Gastroesophageal sphincter (tissue), 4 donors: ENCODE data around the gene COPS9. TPM values are rescaled to one million over a fixed set of nuclear protein-coding genes. Genes with fewer than 3 reads are reported as not detected.

Experiments used
- ATAC-seq: fragments of 150-250 bp; one replicate; pipeline ENCODE4 v1.9.1; 2016; ENCODE audit warnings: mild to moderate bottlenecking, moderate library complexity
- H3K27ac ChIP-seq, 4 donors: fragments of 200-600 bp; sonication (generic) in 3 of 4; 1 replicate in 3 of 4; 2 replicates in 1 of 4; pipeline ENCODE4 v1.5.1; 2016 to 2019
- H3K27me3 ChIP-seq: fragments of 200-600 bp; sonication (generic); one replicate; pipeline ENCODE4 v1.5.1; 2019
- H3K36me3 ChIP-seq, 2 donors: fragments of 200-600 bp; sonication (generic); one replicate each; pipeline ENCODE4 v1.5.1; 2019; ENCODE audit warnings: control low read depth in 1 of 2
- H3K4me1 ChIP-seq, 3 donors: fragments of 200-600 bp; sonication (generic); 1 replicate in 2 of 3; 2 replicates in 1 of 3; pipeline ENCODE4 v1.5.1; 2016 to 2019; ENCODE audit warnings: control low read depth in 2 of 3
- H3K4me3 ChIP-seq, 2 donors: fragments of 200-600 bp; sonication (generic); one replicate each; pipeline ENCODE4 v1.5.1; 2019; ENCODE audit warnings: mild to moderate bottlenecking in 1 of 2, moderate library complexity in 1 of 2
- H3K9me3 ChIP-seq, 3 donors: fragments of 200-600 bp; sonication (generic); one replicate each; pipeline ENCODE4 v1.5.1; 2017 to 2019; ENCODE audit warnings: control low read depth in 2 of 3
- EP300 ChIP-seq: sonication (generic); formaldehyde crosslinking; IDR thresholded peaks from one replicate; pipeline ENCODE4 v1.6.1; 2017; ENCODE audit warnings: antibody characterized with exemption, mild to moderate bottlenecking
- POLR2A ChIP-seq, 2 donors: fragments of 450-650 bp; IDR thresholded peaks; one replicate each; pipeline ENCODE4 v1.6.1; 2017; ENCODE audit warnings: antibody characterized with exemption in 2 of 2, mild to moderate bottlenecking in 2 of 2, moderate library complexity in 1 of 2
- POLR2AphosphoS5 ChIP-seq: sonication (generic); formaldehyde crosslinking; IDR thresholded peaks from one replicate; pipeline ENCODE4 v1.6.1; 2017; ENCODE audit warnings: antibody characterized with exemption
- WGBS, 2 donors: methylation state at CpG; one replicate each; pipeline ENCODE4 v1.1.5; 2018; ENCODE audit warnings: low coverage in 1 of 2; 5-methylcytosine and 5-hydroxymethylcytosine counted together
- total RNA-seq, 4 donors: library from RNA; depleted of rRNA; stranded (reverse); fragments of >200 nt; gene quantifications; one replicate each; pipeline ENCODE4 v1.1.0, GENCODE V29; 2016
- TF ChIP-seq, protein P1 (sequence below), 4 experiments: fragments of 200-600 bp in 2 of 4; fragments of 450-650 bp in 2 of 4; sonication (generic) in 1 of 4; IDR thresholded peaks; one replicate each; pipeline ENCODE4 v1.5.1; 2017 to 2019; ENCODE audit warnings: antibody characterized with exemption in 4 of 4, mild to moderate bottlenecking in 2 of 4, moderate library complexity in 2 of 4

The COPS9 gene
- total RNA-seq, 4 donors from 2014 or later, result 151 to 252 (median 169) TPM

DNA sequence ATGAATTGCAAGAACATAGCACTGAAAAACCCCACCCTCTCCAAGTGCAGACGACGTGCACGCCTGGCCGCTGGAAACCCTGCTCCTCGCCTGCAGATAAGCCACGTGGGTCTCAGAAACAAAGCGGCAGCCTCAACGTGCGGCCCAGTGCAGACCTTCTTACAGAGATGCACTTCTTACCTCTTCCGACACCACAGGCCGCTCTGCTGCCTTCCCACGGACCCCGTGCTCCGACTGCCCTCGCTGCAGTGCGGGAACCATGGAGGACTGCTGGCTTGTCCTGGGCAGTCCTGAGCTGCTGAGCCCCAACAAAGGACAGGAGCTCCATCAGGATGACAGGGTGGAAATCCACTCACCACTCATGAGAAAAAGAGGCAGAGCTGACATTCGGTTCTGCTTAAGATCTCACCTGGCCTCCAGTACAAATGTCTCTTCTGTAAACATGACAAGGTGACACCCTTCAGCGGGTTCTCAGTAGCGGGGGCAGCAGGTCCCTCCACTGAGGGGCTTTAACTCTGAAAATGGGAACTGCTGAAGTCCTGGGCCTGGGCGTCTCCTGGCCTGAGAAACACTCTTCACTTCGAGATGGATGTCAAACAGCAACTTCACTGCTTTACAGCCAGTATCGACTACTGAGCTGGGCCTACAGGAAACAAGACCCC lies 6.2 kb downstream of the COPS9 start:
- H3K27ac ChIP-seq, result no peak overlapping the region
- WGBS, 2 donors, result 90 to 97% methylated on average over 11 to 15 of the region's 22 CpGs
- H3K4me3 ChIP-seq, result no peak overlapping the region
- H3K4me1 ChIP-seq, result peaks cover 0 to 9% (median 3%) of the 10 kb centered on the region in 3 donors
- peaks cover 0 to 84% of the 10 kb centered on the region in 2 donors for H3K36me3 ChIP-seq
- TF ChIP-seq, protein P1, sequence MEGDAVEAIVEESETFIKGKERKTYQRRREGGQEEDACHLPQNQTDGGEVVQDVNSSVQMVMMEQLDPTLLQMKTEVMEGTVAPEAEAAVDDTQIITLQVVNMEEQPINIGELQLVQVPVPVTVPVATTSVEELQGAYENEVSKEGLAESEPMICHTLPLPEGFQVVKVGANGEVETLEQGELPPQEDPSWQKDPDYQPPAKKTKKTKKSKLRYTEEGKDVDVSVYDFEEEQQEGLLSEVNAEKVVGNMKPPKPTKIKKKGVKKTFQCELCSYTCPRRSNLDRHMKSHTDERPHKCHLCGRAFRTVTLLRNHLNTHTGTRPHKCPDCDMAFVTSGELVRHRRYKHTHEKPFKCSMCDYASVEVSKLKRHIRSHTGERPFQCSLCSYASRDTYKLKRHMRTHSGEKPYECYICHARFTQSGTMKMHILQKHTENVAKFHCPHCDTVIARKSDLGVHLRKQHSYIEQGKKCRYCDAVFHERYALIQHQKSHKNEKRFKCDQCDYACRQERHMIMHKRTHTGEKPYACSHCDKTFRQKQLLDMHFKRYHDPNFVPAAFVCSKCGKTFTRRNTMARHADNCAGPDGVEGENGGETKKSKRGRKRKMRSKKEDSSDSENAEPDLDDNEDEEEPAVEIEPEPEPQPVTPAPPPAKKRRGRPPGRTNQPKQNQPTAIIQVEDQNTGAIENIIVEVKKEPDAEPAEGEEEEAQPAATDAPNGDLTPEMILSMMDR (IDR thresholded peaks at IDR 0.05), result no peak
- TF ChIP-seq POLR2A (IDR thresholded peaks at IDR 0.05), result no peak
- TF ChIP-seq EP300, result no peak
- TF ChIP-seq POLR2AphosphoS5, result no peak
- no peak for ATAC-seq
- H3K27me3 ChIP-seq, result no peaks in the 10 kb centered on the region
- H3K9me3 ChIP-seq, result no peaks in the 10 kb centered on the region

DNA sequence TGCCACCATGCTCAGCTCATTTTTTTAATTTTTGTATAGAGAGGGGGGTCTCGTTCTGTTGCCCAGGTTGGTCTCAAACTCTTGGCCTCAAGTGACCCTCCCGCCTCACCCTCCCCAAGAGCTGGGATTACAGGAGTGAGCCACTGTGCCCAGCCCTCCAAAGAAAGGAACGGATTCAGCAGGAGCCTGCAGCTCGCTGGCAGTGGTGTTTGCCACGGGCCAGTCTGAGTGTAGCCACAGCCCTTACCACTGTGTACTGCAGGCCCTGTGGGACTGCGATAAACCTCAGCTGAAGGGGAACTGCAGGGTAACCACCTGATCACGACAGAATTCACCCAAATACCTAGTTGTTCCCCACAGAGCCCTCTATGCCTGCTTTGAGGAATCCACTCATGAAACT lies 6.8 kb downstream of the COPS9 start:
- peaks cover 0 to 84% of the 10 kb centered on the region in 2 donors for H3K36me3 ChIP-seq

DNA sequence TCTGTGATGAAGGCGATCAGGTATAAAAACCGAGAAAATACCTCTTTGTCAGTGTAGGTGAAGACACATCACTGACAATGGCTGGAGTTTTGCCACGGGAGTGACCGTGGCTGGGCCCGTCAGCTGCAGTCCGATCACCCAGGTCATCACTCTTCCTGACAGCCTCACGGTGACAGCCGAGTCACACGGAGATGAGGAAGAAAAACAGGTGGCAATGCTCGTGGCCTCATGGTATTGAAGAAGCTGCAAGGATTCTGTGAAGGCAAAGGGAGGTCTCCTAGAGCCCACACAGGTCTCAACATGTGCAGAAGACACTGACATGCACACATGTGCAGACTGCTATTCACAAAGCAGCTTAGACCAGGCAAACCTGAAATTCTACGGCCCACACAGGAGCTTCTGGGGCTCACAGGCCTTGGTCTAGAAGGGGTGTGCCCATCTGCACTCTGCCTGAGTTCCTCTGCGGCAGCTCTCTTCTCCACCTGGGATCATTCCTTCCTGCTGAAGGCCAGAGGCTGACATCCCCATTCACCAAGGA lies 7.4 kb downstream of the COPS9 start:
- no peaks in the 10 kb centered on the region for H3K27me3 ChIP-seq
- 58 to 66% methylated on average over 7 to 9 of the region's 12 CpGs for WGBS, 2 donors
- no peak overlapping the region for H3K27ac ChIP-seq
- no peak overlapping the region for H3K4me3 ChIP-seq
- no peaks in the 10 kb centered on the region for H3K9me3 ChIP-seq
- no peaks in the 10 kb centered on the region for H3K4me1 ChIP-seq
- no peak for ATAC-seq
- TF ChIP-seq EP300 (no peak), POLR2AphosphoS5 (no peak), POLR2A (IDR thresholded peaks at IDR 0.05) (no peak)
- TF ChIP-seq, protein P1 (IDR thresholded peaks at IDR 0.05), result no peak
- peaks cover 0 to 81% of the 10 kb centered on the region in 2 donors for H3K36me3 ChIP-seq

More for the DNA sequence above, 6.8 kb downstream of the COPS9 start:
- ATAC-seq, result no peak
- Histone ChIP-seq H3K4me1 (peaks cover 0 to 4% (median 0%) of the 10 kb centered on the region in 3 donors), H3K9me3 (no peaks in the 10 kb centered on the region), H3K4me3 (no peak overlapping the region), H3K27me3 (no peaks in the 10 kb centered on the region), H3K27ac (no peak overlapping the region)
- 86% methylated on average over 5 of the region's 7 CpGs; no CpG with 5 or more reads in 1 of the 2 donors for WGBS, 2 donors
- TF ChIP-seq, protein P1 (IDR thresholded peaks at IDR 0.05), result no peak
- TF ChIP-seq POLR2AphosphoS5 (no peak), EP300 (no peak), POLR2A (IDR thresholded peaks at IDR 0.05) (no peak)

DNA sequence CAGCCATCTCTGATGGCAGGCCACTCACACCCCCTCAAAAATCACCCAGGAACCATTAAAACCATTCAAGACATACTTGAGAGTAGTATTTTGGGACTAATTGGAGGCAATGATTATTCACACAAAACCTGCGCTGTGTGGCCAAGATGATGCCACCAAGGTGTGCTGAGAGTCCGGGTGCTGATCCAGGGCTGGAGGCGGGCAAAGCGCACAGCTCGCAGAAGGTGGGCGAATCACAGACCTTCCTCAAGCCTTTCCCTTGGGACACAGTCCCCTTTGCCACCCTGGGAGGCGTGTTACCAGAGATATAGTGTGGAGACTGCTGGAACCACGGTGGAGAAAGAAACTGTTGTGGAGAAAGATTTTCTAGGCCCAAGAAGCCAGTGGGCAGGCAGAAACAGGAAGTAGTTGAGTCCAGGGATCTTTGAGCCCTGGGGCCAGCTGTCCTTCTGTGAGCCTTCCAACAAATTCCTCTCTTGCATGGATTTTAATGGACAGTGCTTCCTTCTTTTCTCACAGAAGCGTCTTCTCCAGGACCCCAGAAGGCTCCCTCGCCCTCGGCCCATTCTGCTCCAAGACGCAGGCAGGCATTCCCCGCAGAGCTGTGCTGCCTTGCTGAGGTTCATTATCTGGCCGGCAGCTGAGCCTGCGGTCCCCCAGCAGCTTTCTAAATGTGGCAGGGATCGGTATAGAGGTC lies 8.0 kb downstream of the COPS9 start:
- H3K27ac ChIP-seq, result no peak overlapping the region
- H3K9me3 ChIP-seq, result no peaks in the 10 kb centered on the region
- 78 to 93% methylated on average over 6 to 10 of the region's 16 CpGs for WGBS, 2 donors
- no peak overlapping the region for H3K4me3 ChIP-seq
- ATAC-seq, result no peak
- peaks cover 0 to 75% of the 10 kb centered on the region in 2 donors for H3K36me3 ChIP-seq
- TF ChIP-seq, protein P1 (IDR thresholded peaks at IDR 0.05), result no peak
- no peak for TF ChIP-seq POLR2AphosphoS5
- no peaks in the 10 kb centered on the region for H3K4me1 ChIP-seq
- H3K27me3 ChIP-seq, result no peaks in the 10 kb centered on the region
